Panc1 (cell line): Measurements from ENCODE around the gene RNF224.

ENCODE experiments used
- CTCF ChIP-seq: fragments of 450-650 bp; IDR thresholded peaks from 2 replicates; pipeline ENCODE4 v1.5.1; 2017; ENCODE audit warnings: mild to moderate bottlenecking
- POLR2AphosphoS5 ChIP-seq: IDR thresholded peaks from 2 replicates; pipeline ENCODE4 v1.6.1; 2012; ENCODE audit warnings: mild to moderate bottlenecking, low read depth, low read length, moderate library complexity
- REST ChIP-seq, 2 experiments: IDR thresholded peaks; 2 replicates each; pipeline ENCODE4 v1.6.1; 2011 to 2012; ENCODE audit warnings: low read depth in 2 of 2, control low read depth in 1 of 2, low read length in 1 of 2, mild to moderate bottlenecking in 1 of 2, moderate library complexity in 1 of 2; ENCODE audit not compliant: insufficient read depth in 1 of 2

GRCh38 chr9:137221506-137222111, 5.7 kb upstream of the RNF224 start:
- TF ChIP-seq POLR2AphosphoS5 = no peak
- TF ChIP-seq REST (IDR thresholded peaks at IDR 0.05; ENCODE audit: insufficient read depth in 1 of 2, low read depth in 2 of 2, low read length in 1 of 2) = no peak
- TF ChIP-seq CTCF = no peak
